ENCODE results near the gene RPL15. TPM values are rescaled to one million over a fixed set of nuclear protein-coding genes. Genes with fewer than 3 reads are reported as not detected.
A peak's percentile ranks its signal among the peaks of the same experiment; 100 is the strongest.

Gene RPL15
- total and polyA plus RNA-seq, 2 of the 13 experiments (the other 11 are each of a cell fraction or from before 2014, with no cell fraction given): 1,297 to 3,693 TPM

- TF ChIP-seq KIAA2018 (CRISPR knock-in tag; IDR thresholded peaks at IDR 0.05; ENCODE audit: borderline replicate concordance) (peak; percentile 51; the same call in 1 of the 2 replicates), ZFAT (CRISPR knock-in tag; conservative IDR thresholded peaks at IDR 0.05) (no peak), MLLT10 (CRISPR knock-in tag; IDR thresholded peaks at IDR 0.05) (no peak), ELF4 (CRISPR knock-in tag; IDR thresholded peaks at IDR 0.05; ENCODE audit: borderline replicate concordance) (peak; percentile 44; the same call in 1 of the 2 replicates), GTF2F1 (IDR thresholded peaks at IDR 0.05; ENCODE audit: low read length) (no peak), TAF15 (IDR thresholded peaks at IDR 0.05; ENCODE audit: low read depth, low read length, poor library complexity, severe bottlenecking) (no peak), CTCF (CRISPR knock-in tag; IDR thresholded peaks at IDR 0.05) (no peak), ZNF569 (CRISPR knock-in tag; IDR thresholded peaks at IDR 0.05; ENCODE audit: borderline replicate concordance) (no peak), ZBTB7A (CRISPR knock-in tag; IDR thresholded peaks at IDR 0.05) (no peak), ZNF879 (CRISPR knock-in tag; IDR thresholded peaks at IDR 0.05) (no peak), ZNF253 (CRISPR knock-in tag; IDR thresholded peaks at IDR 0.05; ENCODE audit: borderline replicate concordance) (peak; percentile 83; the same call in 1 of the 2 replicates), ATF5 (CRISPR knock-in tag; IDR thresholded peaks at IDR 0.05; ENCODE audit: low read depth) (no peak), BRD4 (CRISPR knock-in tag; IDR thresholded peaks at IDR 0.05) (no peak), FOXC1 (CRISPR knock-in tag; IDR thresholded peaks at IDR 0.05; ENCODE audit: borderline replicate concordance) (peak; percentile 86), THAP11 (CRISPR knock-in tag; IDR thresholded peaks at IDR 0.05) (peak; percentile 77), TEAD2 (CRISPR knock-in tag; IDR thresholded peaks at IDR 0.05) (no peak), ZMAT5 (CRISPR knock-in tag; IDR thresholded peaks at IDR 0.05; ENCODE audit: borderline replicate concordance, low read depth) (no peak), RBFOX2 (IDR thresholded peaks at IDR 0.05; ENCODE audit: low read depth, low read length) (peak; percentile 91), GPN1 (CRISPR knock-in tag; IDR thresholded peaks at IDR 0.05; ENCODE audit: borderline replicate concordance) (no peak)
These were observed 29.2 kb downstream of the RPL15 start (continued) for GRCh38 chr3:23945913-23946687.
